SU-DHL-6 (cell line): Measurements from ENCODE around the gene GDF10.

Source experiments
- H2AFZ ChIP-seq: fragments of 200-600 bp; sonication (generic); 2 replicates; pipeline ENCODE4 v1.6.1; 2014; ENCODE audit warnings: low read depth, mild to moderate bottlenecking, moderate library complexity, mixed read lengths, antibody characterized with exemption, low read length; ENCODE audit not compliant: severe bottlenecking
- H3F3A ChIP-seq: fragments of 200-600 bp; shearing (Covaris generic); 2 replicates; pipeline ENCODE4 v1.6.0; 2016; ENCODE audit warnings: antibody characterized with exemption, mild to moderate bottlenecking; ENCODE audit not compliant: insufficient read depth
- H3K27ac ChIP-seq: fragments of 200-600 bp; sonication (generic); 2 replicates; pipeline ENCODE4 v1.5.1; 2016; ENCODE audit warnings: low read depth, mild to moderate bottlenecking, low read length, moderate library complexity, mixed read lengths
- H3K27me3 ChIP-seq: fragments of 200-600 bp; sonication (generic), shearing (Covaris generic); 2 replicates; pipeline ENCODE4 v1.6.0; 2014; ENCODE audit warnings: mild to moderate bottlenecking, low read length
- H3K36me3 ChIP-seq: fragments of 200-600 bp; sonication (generic); 2 replicates; pipeline ENCODE4 v1.6.1; 2014; ENCODE audit warnings: mild to moderate bottlenecking, low read length, mixed read lengths
- H3K4me2 ChIP-seq: fragments of 300-600, 200-600 bp; shearing (Covaris generic), sonication (generic); 2 replicates; pipeline ENCODE4 v1.6.0; 2014; ENCODE audit warnings: low read length, low read depth, mild to moderate bottlenecking; ENCODE audit not compliant: poor library complexity, severe bottlenecking
- H3K4me3 ChIP-seq: fragments of 200-600 bp; sonication (generic); 2 replicates; pipeline ENCODE4 v1.5.1; 2014; ENCODE audit warnings: antibody characterized with exemption, low read length, mild to moderate bottlenecking, mixed read lengths; ENCODE audit not compliant: insufficient read depth, poor library complexity, severe bottlenecking
- H3K79me2 ChIP-seq: fragments of 200-600 bp; sonication (generic); 2 replicates; pipeline ENCODE4 v1.6.1; 2014; ENCODE audit warnings: mild to moderate bottlenecking, low read length, moderate library complexity; ENCODE audit not compliant: insufficient read depth
- H3K9ac ChIP-seq: fragments of 200-600 bp; sonication (generic); 2 replicates; pipeline ENCODE4 v1.7.0; 2014; ENCODE audit warnings: mild to moderate bottlenecking, low read length
- H3K9me2 ChIP-seq: fragments of 200-600 bp; sonication (generic); replicated peaks from 2 replicates; pipeline ENCODE4 v1.6.1; 2014; ENCODE audit warnings: low read length; ENCODE audit not compliant: insufficient read depth
- H3K9me3 ChIP-seq: fragments of 200-600 bp; sonication (generic); 2 replicates; pipeline ENCODE4 v1.6.1; 2014; ENCODE audit warnings: low read length, mixed read lengths; ENCODE audit not compliant: insufficient read depth
- H4K20me1 ChIP-seq: fragments of 200-600 bp; sonication (generic); 2 replicates; pipeline ENCODE4 v1.6.1; 2014; ENCODE audit warnings: low read depth, mild to moderate bottlenecking, antibody characterized with exemption, low read length, moderate library complexity, mixed read lengths
- CTCF ChIP-seq: fragments of 200-600 bp; sonication (generic); IDR thresholded peaks from one replicate; pipeline ENCODE4 v1.5.1; 2017; ENCODE audit warnings: antibody characterized with exemption, mild to moderate bottlenecking, low read length, moderate library complexity; ENCODE audit not compliant: insufficient read depth, poor library complexity, severe bottlenecking
- EZH2phosphoT487 ChIP-seq: fragments of 200-600 bp; sonication (generic), shearing (Covaris generic); conservative IDR thresholded peaks from 2 replicates; pipeline ENCODE4 v1.6.1; 2018; ENCODE audit warnings: mild to moderate bottlenecking, antibody characterized with exemption, low read length, moderate library complexity, mixed read lengths

The GDF10 gene

GRCh38 chr10:47361293-47361692 is 61.3 kb downstream of the GDF10 start:
- Histone ChIP-seq H3K4me3 (no peak overlapping the region), H2AFZ (no peak overlapping the region), H3K27ac (no peak overlapping the region), H3K79me2 (no peaks in the 10 kb centered on the region), H3F3A (no peaks in the 10 kb centered on the region), H3K9ac (no peak overlapping the region), H3K27me3 (no peaks in the 10 kb centered on the region), H4K20me1 (no peaks in the 10 kb centered on the region), H3K9me3 (no peaks in the 10 kb centered on the region), H3K4me2 (no peak overlapping the region), H3K9me2 (no peaks in the 10 kb centered on the region), H3K36me3 (no peaks in the 10 kb centered on the region)
- TF ChIP-seq CTCF: peak; percentile 42
- no peak for TF ChIP-seq EZH2phosphoT487

- Histone ChIP-seq H3K27ac (no peak overlapping the region), H3K9me3 (no peaks in the 10 kb centered on the region), H3K4me2 (no peak overlapping the region)
Observed at GRCh38 chr10:47362199-47362598, 62.2 kb downstream of the GDF10 start.

More at GRCh38 chr10:47362199-47362598, 62.2 kb downstream of the GDF10 start:
- Histone ChIP-seq H3K9ac (no peak overlapping the region), H2AFZ (no peak overlapping the region), H3K4me3 (no peak overlapping the region), H3K79me2 (no peaks in the 10 kb centered on the region), H3K27me3 (no peaks in the 10 kb centered on the region), H3K9me2 (no peaks in the 10 kb centered on the region), H3K36me3 (no peaks in the 10 kb centered on the region), H3F3A (no peaks in the 10 kb centered on the region), H4K20me1 (no peaks in the 10 kb centered on the region)
- TF ChIP-seq CTCF: no peak
- no peak for TF ChIP-seq EZH2phosphoT487
